HUDEP-2 (cell line): ENCODE results near the gene PPP1R12B.
"Not testable (repeated sequence)": the region's sequence is repeated elsewhere in the genome, so short reads cannot be mapped to it uniquely, and the experiment has no call there.

Experiments
- DNase-seq, 76 experiments: peaks; one replicate each; lab custom pipeline; 2025; ENCODE audit not compliant: unreplicated experiment in 76 of 76; lab: John Stamatoyannopoulos, UW

Gene PPP1R12B

DNA sequence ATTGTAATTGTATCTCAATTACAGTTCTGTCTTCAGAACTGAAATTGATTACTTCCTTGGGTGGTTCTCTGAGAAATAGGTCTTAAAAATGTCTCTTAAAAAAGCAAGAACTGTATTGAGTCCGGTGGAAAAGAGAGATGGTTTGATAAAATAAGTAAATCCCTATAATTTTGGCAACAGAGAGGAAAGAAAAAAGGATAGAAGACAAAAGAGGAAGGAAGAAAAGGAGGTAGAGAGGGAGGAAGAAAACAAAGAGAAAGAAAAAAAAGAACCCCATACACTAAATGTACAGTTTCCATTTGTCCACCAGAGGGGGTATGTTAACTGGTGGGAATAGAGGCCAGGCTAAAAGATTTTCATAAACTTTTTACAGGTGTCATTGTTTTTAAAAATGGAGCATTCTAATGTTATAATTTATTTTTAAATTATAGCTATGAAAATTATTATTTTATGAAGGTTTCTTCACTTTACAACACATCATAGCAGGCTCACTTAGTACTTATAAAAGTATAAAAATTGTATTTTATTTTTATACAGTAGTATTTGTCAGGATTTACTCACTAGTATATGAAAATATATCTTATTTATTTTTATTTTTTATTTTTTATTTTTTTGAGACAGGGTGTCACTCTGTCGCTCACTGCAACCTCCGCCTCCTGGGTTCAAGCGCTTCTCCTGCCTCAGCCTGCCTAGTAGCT is 4.7 kb upstream of the PPP1R12B start:
- peak in 19 of 76 experiments; percentile 8 to 67 (median 30) for DNase-seq

DNA sequence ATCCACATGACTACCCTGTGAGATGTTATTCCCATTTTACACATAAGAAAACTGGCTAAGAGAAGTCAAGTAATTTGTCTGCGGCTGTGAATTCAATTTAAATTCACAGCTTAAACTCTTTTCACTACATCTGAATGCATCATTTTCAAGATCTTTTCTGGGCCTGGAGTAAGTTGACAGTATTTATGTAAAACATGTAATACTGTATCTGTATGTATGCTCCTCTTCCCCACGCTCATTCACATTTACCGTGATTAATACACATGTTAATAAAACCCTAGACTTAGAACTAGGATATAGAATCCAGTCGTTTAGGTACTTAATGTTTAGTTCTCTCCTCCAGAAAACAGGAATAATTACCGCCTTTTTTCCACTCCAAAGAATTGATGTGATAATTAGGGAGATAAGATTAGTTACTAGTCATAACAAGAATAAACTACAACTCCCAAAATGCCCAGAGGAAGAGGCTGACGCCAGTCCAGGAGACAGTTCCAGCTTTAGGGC is 442 bp upstream of the PPP1R12B start:
- no peak for DNase-seq

DNA sequence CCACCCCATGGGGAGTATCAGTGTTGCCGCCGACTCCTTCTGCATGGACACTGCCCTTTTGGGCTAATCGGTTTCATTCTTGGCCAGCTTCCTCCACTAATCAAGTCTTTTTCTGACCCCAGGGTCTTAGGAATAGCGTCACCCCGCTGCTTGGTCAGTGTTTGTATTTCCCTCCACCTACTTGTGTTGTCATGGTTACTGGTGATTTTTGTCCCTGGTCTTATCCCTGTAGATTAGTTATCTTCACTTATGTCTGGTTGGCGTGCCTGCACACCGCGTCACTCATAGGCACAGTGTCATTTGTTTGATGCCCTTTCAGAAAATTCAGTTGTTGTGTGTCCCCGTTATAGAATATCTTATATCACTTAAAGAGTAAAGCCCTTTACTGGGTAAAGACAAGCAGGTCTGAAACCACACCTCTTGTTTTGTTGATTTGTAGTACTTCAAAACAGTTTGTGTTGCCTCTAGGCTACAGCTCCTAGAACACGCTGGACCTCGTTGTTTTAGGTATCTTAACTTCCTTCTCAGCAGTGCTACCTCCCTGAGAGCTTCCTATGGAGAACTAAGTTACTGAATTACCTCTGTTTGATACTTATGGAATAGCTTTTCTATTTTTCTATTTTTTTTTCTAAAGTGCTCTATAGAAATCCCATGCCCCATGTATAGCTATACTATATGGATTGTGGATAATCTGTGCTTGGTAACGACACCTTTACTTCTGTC is 868 bp downstream of the PPP1R12B start:
- DNase-seq = peak in 42 of 76 experiments; percentile 8 to 64 (median 31)

DNA sequence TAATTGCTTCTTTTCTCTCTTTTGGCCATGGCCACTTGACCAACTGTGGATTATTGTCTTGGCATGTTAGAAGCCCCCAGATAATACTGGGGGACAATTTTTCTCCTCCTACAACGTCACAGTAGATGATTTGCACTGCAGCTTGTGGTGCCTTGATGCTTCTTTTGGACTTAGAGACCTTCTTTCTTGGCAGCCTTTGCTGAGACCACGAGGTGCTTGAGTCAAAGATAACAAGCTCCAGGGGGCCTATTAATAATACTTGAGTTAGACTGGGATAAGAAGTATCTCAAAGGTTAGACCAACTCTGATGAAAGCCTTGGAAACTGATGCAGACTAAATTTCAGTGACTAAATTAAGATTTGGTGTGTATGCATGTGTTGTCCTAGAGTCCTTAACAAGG is 3.2 kb downstream of the PPP1R12B start:
- DNase-seq = peak in 1 of 76 experiments; percentile 32

DNA sequence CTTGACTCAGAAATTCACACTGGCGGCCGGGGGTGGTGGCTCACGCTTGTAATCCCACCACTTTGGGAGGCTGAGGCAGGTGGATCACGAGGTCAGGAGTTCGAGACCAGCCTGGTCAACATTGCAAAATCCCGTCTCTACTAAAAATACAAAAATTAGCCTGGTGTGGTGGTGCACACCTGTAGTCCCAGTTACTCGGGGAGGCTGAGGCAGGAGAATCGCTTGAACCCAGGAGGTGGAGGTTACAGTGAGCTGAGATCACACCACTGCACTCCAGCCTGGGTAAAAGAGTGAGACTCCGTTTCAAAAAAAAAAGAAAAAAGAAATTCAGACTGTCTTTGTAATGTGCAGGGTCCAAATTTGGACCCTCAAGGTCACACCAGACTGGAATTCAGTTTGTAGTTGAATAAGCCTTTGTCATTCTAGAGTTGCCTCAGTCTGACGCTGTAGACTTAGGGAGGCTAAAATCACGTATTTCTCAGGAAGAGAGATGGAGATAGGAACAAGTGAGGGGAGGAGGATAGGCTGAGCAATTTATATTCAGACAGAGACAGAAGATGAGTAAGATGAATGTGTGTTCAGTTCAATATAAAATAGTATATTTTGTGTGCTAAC is 4.2 kb downstream of the PPP1R12B start:
- not testable (repeated sequence) for DNase-seq

DNA sequence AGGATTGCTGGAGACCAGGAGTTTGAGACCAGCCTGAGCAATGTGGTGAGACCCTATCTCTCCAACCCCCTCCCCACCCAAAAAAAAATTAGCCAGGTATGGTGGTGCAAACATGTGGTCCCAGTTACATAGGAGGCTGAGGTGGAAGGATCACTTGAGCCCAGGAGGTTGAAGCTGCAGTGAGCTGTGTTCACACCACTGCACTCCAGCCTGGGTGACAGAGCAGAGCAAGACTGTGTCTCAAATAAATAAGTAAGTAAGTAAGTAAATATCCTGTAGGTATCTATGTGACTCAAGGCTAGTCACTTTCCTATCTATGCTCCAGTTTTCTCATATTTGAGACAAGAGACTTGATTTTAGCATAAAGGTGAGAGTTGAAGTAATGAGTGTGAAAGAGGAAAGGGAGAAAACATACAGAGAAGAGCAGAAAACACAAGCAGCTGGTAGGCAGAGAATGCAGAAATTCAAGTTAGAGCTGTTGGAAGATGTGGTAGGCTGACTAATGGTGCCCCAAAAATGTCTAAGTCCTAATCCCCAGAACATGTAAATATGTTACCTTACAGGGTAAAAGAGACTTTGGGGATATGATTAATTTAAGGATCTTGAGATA is 7.5 kb downstream of the PPP1R12B start:
- no peak for DNase-seq

DNA sequence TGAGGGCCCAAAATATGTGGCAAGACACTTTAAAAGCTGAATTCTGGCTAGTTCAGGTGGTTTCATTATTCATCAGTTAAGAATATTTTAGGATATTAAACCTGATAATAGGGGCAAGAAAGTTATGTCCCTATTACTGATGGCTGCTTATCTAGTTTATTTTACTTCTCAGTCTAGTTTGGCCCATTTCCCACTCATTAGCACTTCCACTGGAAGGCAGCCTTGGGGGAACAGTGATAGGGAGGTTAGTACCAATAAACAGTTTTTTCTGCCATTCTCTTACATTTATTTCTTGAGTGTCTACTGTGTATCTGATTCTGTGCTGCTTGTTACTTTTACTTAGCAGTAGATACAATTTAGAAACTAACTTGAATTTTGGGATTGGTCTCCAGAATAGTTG is 9.0 kb downstream of the PPP1R12B start:
- DNase-seq = peak in 1 of 76 experiments; percentile 13

DNA sequence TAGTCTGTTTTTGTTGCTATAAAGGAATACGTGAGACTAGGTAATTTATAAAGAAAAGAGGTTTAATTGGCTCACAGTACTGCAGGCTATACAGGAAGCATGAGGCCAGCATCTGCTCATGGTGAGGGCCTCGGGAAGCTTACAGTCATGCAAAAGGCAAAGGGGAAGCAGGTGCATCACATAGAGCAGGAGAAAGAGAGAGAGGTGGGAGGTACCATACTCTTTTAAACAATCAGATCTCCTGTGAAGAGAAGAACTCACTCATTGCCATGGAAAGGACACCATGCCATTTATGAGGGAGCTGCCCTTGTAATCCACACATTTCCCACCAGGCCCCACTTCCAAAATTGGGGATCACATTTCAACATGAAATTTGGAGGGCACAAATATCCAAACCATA is 12.7 kb downstream of the PPP1R12B start:
- no peak for DNase-seq

DNA sequence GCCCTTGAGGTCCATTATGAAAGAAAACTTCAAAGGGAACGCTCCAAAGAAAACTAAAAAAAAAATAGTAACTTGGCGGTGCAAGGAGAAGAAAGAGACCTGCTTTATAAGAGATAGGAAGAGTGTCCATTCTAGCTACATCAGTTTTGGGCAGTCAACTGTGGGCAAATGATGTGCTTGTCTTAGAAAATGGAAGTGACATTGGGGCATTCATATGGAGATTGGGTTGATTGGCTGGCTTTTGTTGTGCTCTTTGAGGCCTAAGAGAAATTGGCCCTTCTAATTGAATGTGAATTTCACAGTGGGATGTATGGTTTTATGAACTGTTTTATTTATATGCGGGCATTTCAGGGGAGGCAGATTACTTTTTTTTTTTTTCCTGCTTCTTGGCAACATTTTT is 13.2 kb downstream of the PPP1R12B start:
- no peak for DNase-seq

DNA sequence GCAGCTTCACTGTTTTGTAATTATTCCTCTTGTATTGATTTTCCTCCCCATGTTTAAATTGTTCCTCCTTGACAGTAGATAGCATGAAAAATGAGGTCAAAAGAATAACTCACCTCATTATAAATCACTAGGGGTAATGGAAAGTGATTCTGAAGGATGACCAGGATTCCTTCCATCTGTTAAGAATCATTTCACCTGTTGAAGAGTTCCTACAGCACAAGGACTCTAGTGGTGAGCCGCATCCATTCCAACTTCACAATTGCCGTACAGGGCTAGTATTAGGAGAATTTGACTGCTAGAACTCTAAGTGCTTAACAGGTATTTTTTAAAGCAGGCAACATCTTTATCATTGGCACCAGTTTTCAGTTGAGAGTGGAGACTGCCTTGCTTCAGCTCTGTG is 13.7 kb downstream of the PPP1R12B start:
- DNase-seq = no peak

DNA sequence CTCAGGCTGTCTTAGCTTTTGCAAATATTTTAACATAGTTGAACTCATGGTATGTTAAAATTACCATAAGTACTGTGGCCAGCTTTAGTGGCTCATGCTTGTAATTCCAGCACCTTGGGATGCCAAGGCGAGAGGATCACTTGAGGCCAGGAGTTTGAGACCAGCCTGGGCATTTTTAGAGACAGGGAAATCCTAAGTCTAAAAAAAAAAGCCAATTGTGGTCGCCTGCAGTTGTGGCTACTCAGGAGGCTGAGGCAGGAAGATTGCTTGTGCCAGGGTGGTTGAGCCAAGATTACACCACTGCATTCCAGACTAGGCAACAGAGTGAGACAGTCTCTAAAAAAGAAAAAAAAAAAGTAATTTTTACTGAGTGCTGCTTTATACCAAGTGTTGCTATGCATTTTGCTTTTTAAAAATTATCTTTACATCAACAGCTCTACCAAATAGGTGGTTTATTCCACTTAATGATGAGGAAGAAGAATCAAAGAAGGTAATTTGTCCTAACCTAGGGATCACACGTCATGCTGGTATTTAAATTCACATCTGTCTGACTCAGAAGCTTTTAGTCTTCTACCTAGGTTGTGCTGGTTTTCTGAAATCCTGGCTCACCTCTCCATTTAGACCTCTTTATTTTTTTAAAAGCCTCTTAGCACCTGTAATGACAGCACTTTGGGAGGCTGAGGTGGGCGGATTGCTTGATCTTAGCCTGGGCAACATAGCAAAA is 16.8 kb downstream of the PPP1R12B start:
- no peak for DNase-seq

DNA sequence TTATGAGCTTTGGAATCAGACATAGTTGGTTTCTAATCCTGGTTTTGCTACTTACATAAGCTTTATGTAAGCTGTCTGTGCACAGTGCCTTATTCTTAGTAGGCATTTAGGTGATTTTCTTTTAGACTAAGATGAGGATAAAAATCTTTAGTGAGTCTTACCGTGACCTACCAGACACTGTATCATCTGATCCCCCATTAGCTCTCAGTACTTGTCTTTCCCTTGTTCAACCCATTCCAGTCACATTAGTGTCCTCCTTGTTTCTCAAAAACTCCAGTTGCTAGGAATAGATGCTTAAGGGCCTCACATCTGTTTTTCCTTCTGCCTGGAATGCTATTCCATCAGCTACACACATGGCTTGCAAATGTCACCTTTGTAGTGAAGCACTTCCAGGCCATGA is 18.8 kb downstream of the PPP1R12B start:
- no peak for DNase-seq

DNA sequence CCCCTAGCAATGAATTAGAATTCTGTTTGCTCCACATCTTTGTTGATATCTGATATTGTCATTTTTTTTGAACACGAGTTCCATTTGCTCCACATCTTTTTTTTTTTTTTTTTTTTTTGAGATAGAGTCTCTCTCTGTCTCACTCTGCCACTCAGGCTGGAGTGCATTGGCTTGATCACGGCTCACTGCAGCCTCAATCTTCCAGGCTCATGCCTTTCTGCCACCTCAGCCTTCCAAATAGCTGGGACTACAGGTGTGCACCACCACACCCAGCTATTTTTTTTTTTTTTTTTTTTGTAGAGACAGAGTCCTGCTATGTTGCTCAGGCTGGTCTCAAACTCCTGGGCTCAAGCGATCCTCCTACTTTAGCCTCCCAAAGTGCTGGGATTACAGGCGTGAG is 22.4 kb downstream of the PPP1R12B start:
- DNase-seq = not testable (repeated sequence)

DNA sequence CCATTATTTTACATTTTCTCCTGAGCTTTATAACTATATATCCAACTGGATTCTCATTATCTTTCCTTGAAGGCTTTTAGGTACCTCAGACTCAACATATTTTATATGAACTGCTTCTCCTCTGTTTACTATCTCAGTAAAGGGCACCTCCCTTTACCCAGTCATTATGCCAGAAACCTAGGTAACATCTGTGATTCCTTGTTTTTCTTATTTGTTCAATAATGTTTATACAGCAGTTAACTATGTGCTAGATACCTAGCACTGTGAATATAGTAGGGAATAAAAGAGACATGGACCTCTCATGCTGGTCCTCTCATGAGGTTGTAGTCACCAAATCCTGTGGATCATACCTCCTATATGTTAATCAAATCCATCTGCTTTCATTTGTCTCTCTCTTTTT is 25.6 kb downstream of the PPP1R12B start:
- no peak for DNase-seq

DNA sequence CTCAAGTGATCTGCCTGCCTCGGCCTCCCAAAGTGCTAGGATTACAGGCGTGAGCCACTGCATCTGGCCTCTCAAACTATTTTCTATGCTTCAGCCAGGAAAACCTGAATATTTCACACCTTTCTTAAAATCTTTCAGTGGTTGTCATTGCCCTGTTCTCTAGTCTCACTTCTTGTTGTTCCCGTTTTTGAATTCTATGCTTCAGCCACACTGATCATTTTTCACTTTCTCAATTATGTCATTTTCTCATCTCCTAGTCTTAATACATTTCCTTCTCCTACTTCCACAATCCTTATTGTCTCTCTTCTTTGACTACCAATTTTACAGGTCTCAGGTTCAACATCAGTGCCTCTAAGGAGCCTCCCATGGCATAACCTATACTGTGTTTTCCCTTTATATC is 26.7 kb downstream of the PPP1R12B start:
- not testable (repeated sequence) for DNase-seq

DNA sequence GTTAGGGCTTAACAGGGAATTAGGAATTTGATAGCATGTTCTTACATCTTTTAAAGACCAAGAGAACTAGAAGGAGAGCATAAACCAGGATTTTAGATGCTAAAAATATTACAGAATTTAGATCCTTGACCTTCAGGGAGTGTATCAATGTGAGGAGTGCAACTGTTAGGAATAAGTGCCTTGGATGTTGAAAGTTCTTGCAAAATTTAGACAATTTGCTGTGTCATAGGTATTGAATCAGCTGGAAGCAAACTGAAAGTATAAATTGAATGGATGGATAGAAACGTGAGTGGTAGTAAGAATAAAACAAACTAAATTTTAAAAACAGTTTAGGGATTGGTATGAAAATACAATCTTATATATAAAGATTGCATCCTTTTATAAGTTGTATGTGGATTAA is 27.7 kb downstream of the PPP1R12B start:
- DNase-seq = no peak

DNA sequence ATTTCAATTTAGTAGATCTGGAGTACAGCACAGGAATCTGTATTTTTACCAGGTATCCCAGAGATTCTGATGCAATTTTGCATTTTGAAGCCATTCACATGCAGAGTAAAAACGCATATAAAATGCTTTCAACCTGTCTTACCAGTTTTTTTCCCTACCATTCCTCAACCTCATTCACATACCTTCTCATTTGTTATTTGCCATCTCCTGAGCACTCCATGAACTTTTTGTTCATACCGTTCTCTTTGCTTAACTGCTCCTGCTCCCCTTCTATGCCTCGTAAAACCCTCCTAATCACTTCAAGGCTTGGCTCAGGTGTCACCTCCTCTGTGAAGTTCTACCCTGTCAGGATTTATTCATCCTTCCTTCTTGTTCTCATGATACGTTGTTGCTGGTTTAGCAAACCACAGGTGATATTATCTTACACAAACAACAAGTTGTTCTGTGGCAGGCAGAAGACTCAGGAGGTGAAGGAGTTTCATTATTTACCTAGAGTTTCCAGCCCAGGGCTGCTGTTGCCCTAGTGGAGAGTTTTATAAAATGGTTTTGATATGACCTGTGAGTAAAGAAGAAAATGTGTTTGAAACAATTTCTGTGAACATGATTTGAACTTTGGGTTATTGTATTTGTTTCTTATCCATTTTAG is 31.5 kb downstream of the PPP1R12B start:
- DNase-seq = not testable (repeated sequence)

DNA sequence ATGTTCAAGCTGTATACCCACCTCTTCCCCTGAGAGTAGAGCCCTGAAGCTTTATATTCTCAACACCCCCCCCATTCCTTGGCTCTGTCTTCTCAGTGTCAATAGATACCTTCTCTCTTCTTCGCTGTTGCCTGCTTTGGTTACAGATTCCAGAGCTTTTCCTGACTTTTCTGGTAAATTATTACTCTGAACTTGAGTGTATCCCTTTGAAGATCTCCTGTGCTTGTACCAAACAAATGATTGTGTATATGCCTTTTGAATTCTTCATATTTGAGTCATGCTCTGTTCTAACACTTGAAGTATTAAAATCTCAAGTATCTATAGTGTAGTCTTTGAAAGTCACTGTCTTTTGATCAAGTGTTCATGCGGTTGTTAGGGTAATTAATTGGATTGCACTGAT is 32.0 kb downstream of the PPP1R12B start:
- not testable (repeated sequence) for DNase-seq

DNA sequence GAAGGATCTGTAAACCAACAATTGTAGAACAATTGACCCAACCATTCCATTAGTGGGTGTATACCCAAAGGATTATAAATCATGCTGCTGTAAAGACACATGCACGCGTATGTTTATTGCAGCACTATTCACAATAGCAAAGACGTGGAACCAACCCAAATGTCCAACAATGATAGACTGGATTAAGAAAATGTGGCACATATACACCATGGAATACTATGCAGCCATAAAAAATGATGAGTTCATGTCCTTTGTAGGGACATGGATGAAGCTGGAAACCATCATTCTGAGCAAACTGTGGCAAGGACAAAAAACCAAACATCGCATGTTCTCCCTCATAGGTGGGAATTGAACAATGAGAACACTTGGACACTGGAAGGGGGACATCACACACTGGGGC is 33.4 kb downstream of the PPP1R12B start:
- DNase-seq = not testable (repeated sequence)

DNA sequence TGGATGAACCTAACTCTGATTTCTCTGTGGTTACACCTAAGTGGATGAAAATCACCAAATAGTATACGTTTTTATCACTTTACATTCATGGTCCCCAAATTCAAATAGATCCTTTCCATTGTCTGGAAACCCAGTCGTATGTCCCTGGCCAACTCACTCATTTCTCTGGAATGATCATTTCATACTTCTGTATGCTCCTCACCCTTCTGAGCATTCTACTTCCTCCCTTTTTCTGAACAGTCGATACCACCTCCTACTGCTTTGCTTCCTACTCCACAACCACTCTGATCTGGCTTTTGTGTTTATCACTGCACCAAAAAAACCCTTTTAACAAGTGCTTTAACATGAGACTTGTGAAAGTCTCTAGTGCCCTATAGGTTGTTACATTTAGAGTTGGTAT is 47.3 kb downstream of the PPP1R12B start:
- DNase-seq = not testable (repeated sequence)
